HepG2 (cell line): ENCODE results near the gene HERC6. TPM values are rescaled to one million over a fixed set of nuclear protein-coding genes. Genes with fewer than 3 reads are reported as not detected.

Experiments used
- ATAC-seq: fragments of 200-7000 bp; cut with Tn5 transposase; 3 replicates; pipeline ENCODE4 v1.9.1; 2020; ENCODE audit warnings: mild to moderate bottlenecking, moderate library complexity
- BruUV-seq: library from RNA; stranded (reverse); fragments of 400-500 nt; replicated peaks from 2 replicates; lab custom pipeline; 2021; lab: Mats Ljungman, UMichigan
- CTCF ChIA-PET: fragments of 300-600 bp; formaldehyde crosslinking; extraction: SDS; loops from one replicate; lab custom pipeline; 2021; ENCODE audit warnings: low total read pairs, inconsistent platforms, low intra/inter-chr PET ratio; lab: Yijun Ruan, JAX
- POLR2A ChIA-PET: fragments of 350-600 bp; sonication (Branson Sonifier 250); formaldehyde crosslinking; loops from one replicate; lab custom pipeline; 2020; ENCODE audit warnings: antibody characterized with exemption, inconsistent platforms; lab: Yijun Ruan, JAX
- DNase-seq: peaks from one replicate; pipeline ENCODE4 v3.0.0-alpha.2; 2015; ENCODE audit warnings: low spot score
- FAIRE-seq: peaks from 3 replicates; lab custom pipeline; 2011; peaks lifted over from hg19 to GRCh38; lab: Jason Lieb, UNC
- H2AFZ ChIP-seq: one replicate; pipeline ENCODE4 v1.6.1; 2011; ENCODE audit warnings: low read length, inconsistent platforms
- H3K27ac ChIP-seq: fragments of 300-600 bp; 3 replicates; pipeline ENCODE4 v1.8.0; 2011; ENCODE audit warnings: mixed run types, mild to moderate bottlenecking, mixed read lengths, low read length, inconsistent platforms; ENCODE audit not compliant: insufficient read depth; ENCODE audit errors: extremely low read length
- H3K27me3 ChIP-seq, 2 experiments: fragments of 200-600 bp in 1 of 2; 2 replicates in 1 of 2; 3 replicates in 1 of 2; pipeline versions ENCODE4 v1.6.0 to v1.8.0; 2011; ENCODE audit warnings: low read length in 2 of 2, mild to moderate bottlenecking in 2 of 2, moderate library complexity in 2 of 2, inconsistent platforms in 1 of 2; ENCODE audit not compliant: insufficient read depth in 2 of 2, control insufficient read depth in 1 of 2
- H3K36me3 ChIP-seq, 2 experiments: fragments of 200-600 bp in 1 of 2; replicated peaks in 1 of 2; 2 replicates in 1 of 2; 3 replicates in 1 of 2; pipeline versions ENCODE4 v1.5.1 to v1.8.0; 2011; ENCODE audit warnings: low read length in 2 of 2, inconsistent platforms in 1 of 2; ENCODE audit not compliant: insufficient read depth in 2 of 2, control insufficient read depth in 1 of 2
- H3K4me1 ChIP-seq: 2 replicates; pipeline ENCODE4 v1.5.1; 2012; ENCODE audit warnings: low read length, inconsistent platforms; ENCODE audit not compliant: insufficient read depth
- H3K4me2 ChIP-seq: 2 replicates; pipeline ENCODE4 v1.6.0; 2011; ENCODE audit warnings: low read depth, low read length, inconsistent platforms
- H3K4me3 ChIP-seq, 3 experiments: fragments of 200-600 bp in 1 of 3; sonication (generic), shearing (Covaris generic) in 1 of 3; replicated peaks in 1 of 3; 2 replicates each; pipeline ENCODE4 v1.5.1; 2011 to 2016; ENCODE audit warnings: low read length in 3 of 3, inconsistent platforms in 2 of 3, low read depth in 2 of 3, mild to moderate bottlenecking in 2 of 3, control low read depth in 1 of 3, mixed read lengths in 1 of 3; ENCODE audit not compliant: insufficient read depth in 1 of 3
- H3K79me2 ChIP-seq: one replicate; pipeline ENCODE4 v1.6.1; 2011; ENCODE audit warnings: low read length, inconsistent platforms; ENCODE audit not compliant: insufficient read depth
- H3K9ac ChIP-seq: 2 replicates; pipeline ENCODE4 v1.6.0; 2011; ENCODE audit warnings: mild to moderate bottlenecking, low read depth, low read length, inconsistent platforms; ENCODE audit not compliant: insufficient read depth
- H3K9me3 ChIP-seq: 2 replicates; pipeline ENCODE4 v1.5.1; 2012; ENCODE audit warnings: mild to moderate bottlenecking, low read length
- H4K20me1 ChIP-seq: 2 replicates; pipeline ENCODE4 v1.6.0; 2011; ENCODE audit warnings: inconsistent platforms, mild to moderate bottlenecking, low read length, moderate library complexity; ENCODE audit not compliant: insufficient read depth
- ATF4 ChIP-seq, 2 experiments: fragments of 450-650 bp in 1 of 2; sonication (generic) in 1 of 2; formaldehyde crosslinking; IDR thresholded peaks; 2 replicates each; pipeline versions ENCODE4 v1.5.0 to v1.8.0; 2020 to 2022; ENCODE audit warnings: mild to moderate bottlenecking in 1 of 2, missing genetic modification reagents in 1 of 2
- BCLAF1 ChIP-seq: fragments of 450-650 bp; IDR thresholded peaks from 2 replicates; pipeline ENCODE4 v1.6.1; 2017; ENCODE audit warnings: mild to moderate bottlenecking
- CENPBD1 ChIP-seq: sonication (generic); formaldehyde crosslinking; IDR thresholded peaks from 2 replicates; pipeline ENCODE4 v1.8.0; 2022; ENCODE audit warnings: missing genetic modification reagents, low read depth, mild to moderate bottlenecking, borderline replicate concordance
- HNF1A ChIP-seq, 2 experiments: sonication (generic) in 1 of 2; formaldehyde crosslinking in 1 of 2; IDR thresholded peaks; 2 replicates each; pipeline versions ENCODE4 v1.4.0 to v1.6.1; 2016 to 2020; ENCODE audit warnings: borderline replicate concordance in 1 of 2, low read depth in 1 of 2, mild to moderate bottlenecking in 1 of 2, missing genetic modification reagents in 1 of 2
- KDM3A ChIP-seq: IDR thresholded peaks from 2 replicates; pipeline ENCODE4 v1.6.1; 2018; ENCODE audit warnings: low read depth, missing compliant biosample characterization
- LCORL ChIP-seq, 2 experiments: fragments of 450-650 bp in 1 of 2; sonication (generic) in 1 of 2; formaldehyde crosslinking in 1 of 2; IDR thresholded peaks; 2 replicates each; pipeline versions ENCODE4 v1.5.0 to v1.6.1; 2017 to 2020; ENCODE audit warnings: antibody characterized with exemption in 1 of 2, missing genetic modification reagents in 1 of 2
- MZF1 ChIP-seq: sonication (generic); formaldehyde crosslinking; IDR thresholded peaks from 2 replicates; pipeline ENCODE4 v1.8.1; 2023; ENCODE audit warnings: mild to moderate bottlenecking, missing genetic modification reagents, borderline replicate concordance
- SIN3B ChIP-seq: fragments of 150-350 bp; IDR thresholded peaks from 2 replicates; pipeline ENCODE4 v1.6.1; 2014; ENCODE audit warnings: low read length
- TBX2 ChIP-seq: sonication (generic); formaldehyde crosslinking; IDR thresholded peaks from 2 replicates; pipeline ENCODE4 v1.5.0; 2020; ENCODE audit warnings: missing genetic modification reagents, mild to moderate bottlenecking, borderline replicate concordance
- ZNF101 ChIP-seq: sonication (generic); formaldehyde crosslinking; IDR thresholded peaks from 2 replicates; pipeline ENCODE4 v1.4.0; 2020; ENCODE audit warnings: mild to moderate bottlenecking, low read depth, missing genetic modification reagents, borderline replicate concordance
- ZNF143 ChIP-seq: sonication (generic); formaldehyde crosslinking; IDR thresholded peaks from 2 replicates; pipeline ENCODE4 v1.4.0; 2020; ENCODE audit warnings: missing genetic modification reagents
- ZNF432 ChIP-seq: sonication (generic); formaldehyde crosslinking; IDR thresholded peaks from 2 replicates; pipeline ENCODE4 v1.5.0; 2020; ENCODE audit warnings: missing genetic modification reagents, mild to moderate bottlenecking, borderline replicate concordance
- ZNF552 ChIP-seq: sonication (generic); formaldehyde crosslinking; IDR thresholded peaks from 2 replicates; pipeline ENCODE4 v1.9.0; 2022; ENCODE audit warnings: missing genetic modification reagents, mild to moderate bottlenecking, borderline replicate concordance
- ZNF563 ChIP-seq: sonication (generic); formaldehyde crosslinking; IDR thresholded peaks from 2 replicates; pipeline ENCODE4 v1.8.0; 2022; ENCODE audit warnings: mild to moderate bottlenecking, moderate library complexity, missing genetic modification reagents
- ZNF7 ChIP-seq: IDR thresholded peaks from 2 replicates; pipeline ENCODE4 v1.6.1; 2016; ENCODE audit warnings: missing biosample characterization, missing genetic modification reagents
- WGBS: methylation state at CpG from one replicate; pipeline ENCODE4 v1.1.6; 2017; ENCODE audit warnings: low lambda C conversion rate; 5-methylcytosine and 5-hydroxymethylcytosine counted together
- in situ Hi-C: cut with HindIII; loops from 2 replicates; pipeline ENCODE4 v1.10.0; 2017; ENCODE audit warnings: low pct_unique_long_range_greater_than_20kb; ENCODE audit not compliant: extremely low pct_ligation_motif_present
- intact Hi-C: fragments of 100-400 bp; cut with micrococcal nuclease; formaldehyde crosslinking; loops from one replicate; pipeline ENCODE4 v1.10.0; 2022; ENCODE audit not compliant: unreplicated experiment
- polyA plus RNA-seq, 8 experiments: library from polyadenylated mRNA; depleted of rRNA in 3 of 8; stranded (reverse) in 7 of 8; unstranded in 1 of 8; fragments of >200 nt; fragmentation: Illumina TruSeq in 4 of 8; extraction: Trizol in 4 of 8; gene quantifications; 2 replicates each; pipeline versions ENCODE4 v1.2.1 to v1.2.3, GENCODE V29; 2011 to 2016; ENCODE audit warnings: low read depth in 4 of 8, missing spikeins in 1 of 8, mixed read lengths in 1 of 8; ENCODE audit not compliant: insufficient read depth in 1 of 8
- total RNA-seq, 5 experiments: library from RNA; depleted of rRNA; stranded (reverse); fragments of >200 nt; fragmentation: Illumina TruSeq; extraction: Trizol; gene quantifications; 2 replicates each; pipeline ENCODE4 v1.2.3, GENCODE V29; 2016; ENCODE audit warnings: low read depth in 1 of 5

HERC6 gene
- total and polyA plus RNA-seq, 2 of the 13 experiments (the other 11 are each of a cell fraction or from before 2014, with no cell fraction given), result 0.50 to 2.0 TPM

GRCh38 chr4:88445252-88445651, 66.6 kb downstream of the HERC6 start (continued):
- no peak for TF ChIP-seq HNF1A (IDR thresholded peaks at IDR 0.05; ENCODE audit: low read depth)
- no peak for TF ChIP-seq HNF1A (CRISPR knock-in tag; IDR thresholded peaks at IDR 0.05; ENCODE audit: borderline replicate concordance)
- TF ChIP-seq MZF1 (CRISPR knock-in tag), result no peak
- TF ChIP-seq ZNF101, result no peak

- H3K9ac ChIP-seq, result no peak overlapping the region
- intact Hi-C loops, result no loop called here
- no peak for ATAC-seq
- WGBS, result 0% methylated on average over 3 of the region's 3 CpGs
- no peaks in the 10 kb centered on the region for H3K9me3 ChIP-seq
- no peaks in the 10 kb centered on the region for H3K27me3 ChIP-seq
- DNase-seq, result no peak
- POLR2A ChIA-PET, result no interaction called here
- no peak overlapping the region for H3K4me3 ChIP-seq
- no TSS peak for BruUV-seq
- H3K4me2 ChIP-seq, result no peak overlapping the region
- in situ Hi-C loops, result no loop called here
- H3K79me2 ChIP-seq, result no peaks in the 10 kb centered on the region
- FAIRE-seq, result no peak
- no peaks in the 10 kb centered on the region for H4K20me1 ChIP-seq
- no peaks in the 10 kb centered on the region for H3K36me3 ChIP-seq
- H2AFZ ChIP-seq, result no peak overlapping the region
- H3K4me1 ChIP-seq, result no peaks in the 10 kb centered on the region
- no peak overlapping the region for H3K27ac ChIP-seq
- CTCF ChIA-PET, result no interaction called here
- TF ChIP-seq TBX2 (CRISPR knock-in tag) (no peak), ZNF143 (CRISPR knock-in tag) (no peak), ZNF7 (no peak), KDM3A (no peak), LCORL (IDR thresholded peaks at IDR 0.05) (no peak), LCORL (CRISPR knock-in tag; IDR thresholded peaks at IDR 0.05) (no peak), SIN3B (no peak), ATF4 (CRISPR knock-in tag; IDR thresholded peaks at IDR 0.05) (no peak), ZNF432 (CRISPR knock-in tag) (no peak), ZNF563 (CRISPR knock-in tag) (no peak), CENPBD1 (no peak), ZNF552 (CRISPR knock-in tag) (no peak), BCLAF1 (no peak)
Observed at GRCh38 chr4:88446124-88446523, 67.5 kb downstream of the HERC6 start.
